Muscle layer of duodenum (tissue), 2 donors: ENCODE results near the gene CPB2.

Source experiments
- H3K27ac ChIP-seq: one replicate; pipeline ENCODE4 v1.7.0; 2013; ENCODE audit warnings: mild to moderate bottlenecking, low read length
- H3K27me3 ChIP-seq: one replicate; pipeline ENCODE4 v1.7.0; 2013; ENCODE audit warnings: low read depth, mild to moderate bottlenecking, control low read depth, low read length
- H3K36me3 ChIP-seq, 2 donors: one replicate each; pipeline ENCODE4 v1.7.0; 2013; ENCODE audit warnings: low read length in 2 of 2, control low read depth in 1 of 2, mild to moderate bottlenecking in 1 of 2; ENCODE audit not compliant: insufficient read depth in 2 of 2, control insufficient read depth in 1 of 2
- H3K4me1 ChIP-seq, 2 donors: one replicate each; pipeline ENCODE4 v1.7.0; 2013; ENCODE audit warnings: low read length in 2 of 2, mild to moderate bottlenecking in 2 of 2, control low read depth in 1 of 2, moderate library complexity in 1 of 2; ENCODE audit not compliant: insufficient read depth in 2 of 2, control insufficient read depth in 1 of 2
- H3K4me3 ChIP-seq, 2 donors: one replicate each; pipeline ENCODE4 v1.7.0; 2013; ENCODE audit warnings: low read length in 2 of 2, low read depth in 1 of 2, mild to moderate bottlenecking in 1 of 2
- H3K9me3 ChIP-seq, 2 donors: one replicate each; pipeline ENCODE4 v1.7.0; 2013; ENCODE audit warnings: low read length in 2 of 2, control low read depth in 1 of 2, mild to moderate bottlenecking in 1 of 2; ENCODE audit not compliant: control insufficient read depth in 1 of 2
- donor health status: healthy.

CPB2 gene

DNA sequence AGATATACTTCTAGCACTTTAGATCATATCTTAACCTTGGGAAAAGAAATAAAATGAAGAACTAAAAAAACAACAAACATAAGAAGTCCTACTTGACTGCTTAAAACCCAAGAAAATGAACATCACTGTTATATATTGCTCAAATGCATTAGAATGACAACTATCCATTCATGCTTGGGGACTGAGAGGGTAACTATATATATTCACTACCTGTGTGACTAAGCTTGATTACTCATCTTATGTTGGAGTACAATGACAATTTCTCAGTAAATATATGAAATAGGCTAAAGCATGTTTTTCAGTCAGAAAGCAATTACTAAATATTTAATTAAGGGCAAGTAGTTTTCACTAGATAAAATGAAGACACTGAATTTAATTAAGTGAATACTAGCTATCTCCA lies 92.4 kb downstream of the CPB2 start:
- peaks cover 33 to 35% of the 10 kb centered on the region in 2 donors for H3K36me3 ChIP-seq
- H3K9me3 ChIP-seq: no peaks in the 10 kb centered on the region
- H3K27me3 ChIP-seq: no peaks in the 10 kb centered on the region

DNA sequence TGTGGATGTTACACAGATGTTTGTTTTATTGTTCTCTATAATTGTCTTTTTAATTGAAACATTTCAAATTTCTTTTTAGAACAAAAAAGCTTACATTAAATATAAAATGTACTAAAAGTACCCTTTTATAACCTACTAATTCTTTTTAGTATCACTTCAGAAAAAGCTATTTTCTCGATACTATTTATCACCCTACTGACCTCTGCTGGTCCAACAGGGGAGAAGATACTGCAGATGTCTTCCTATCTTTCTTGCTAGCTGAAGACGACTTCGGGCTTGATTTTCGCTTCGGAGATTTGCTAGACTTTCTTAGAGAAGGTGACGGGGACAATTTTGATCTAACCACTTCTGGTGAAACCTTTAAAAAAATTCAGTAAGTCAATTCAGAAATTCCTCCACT lies 94.7 kb downstream of the CPB2 start:
- Histone ChIP-seq H3K4me1 (no peaks in the 10 kb centered on the region), H3K27ac (no peak overlapping the region), H3K4me3 (no peak overlapping the region), H3K9me3 (no peaks in the 10 kb centered on the region), H3K27me3 (no peaks in the 10 kb centered on the region), H3K36me3 (peaks cover 29 to 33% of the 10 kb centered on the region in 2 donors)

More for the DNA sequence above, 92.4 kb downstream of the CPB2 start:
- Histone ChIP-seq H3K27ac (no peak overlapping the region), H3K4me3 (no peak overlapping the region), H3K4me1 (no peaks in the 10 kb centered on the region)

DNA sequence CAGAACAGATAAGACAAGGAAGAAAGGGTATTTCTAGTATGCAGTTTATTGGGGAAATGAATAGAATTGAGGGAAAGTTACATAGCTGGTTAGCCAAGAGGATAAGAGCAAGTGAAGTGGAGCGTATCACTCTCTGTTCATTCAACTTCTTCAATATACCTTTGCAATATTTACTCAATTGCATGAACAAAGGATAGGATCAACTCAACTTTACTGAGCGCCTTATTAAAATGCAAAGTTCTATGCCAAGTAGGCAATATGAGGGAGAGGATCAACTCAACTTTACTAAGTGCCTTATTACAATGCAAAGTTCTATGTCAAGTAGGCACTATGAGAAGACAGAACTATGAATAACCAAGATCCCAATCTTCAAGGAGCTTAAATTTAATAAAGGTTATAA lies 96.2 kb downstream of the CPB2 start:
- H3K27ac ChIP-seq: no peak overlapping the region
- H3K27me3 ChIP-seq: no peaks in the 10 kb centered on the region
- H3K4me3 ChIP-seq: no peak overlapping the region
- H3K4me1 ChIP-seq: no peaks in the 10 kb centered on the region
- peaks cover 29 to 33% of the 10 kb centered on the region in 2 donors for H3K36me3 ChIP-seq
- H3K9me3 ChIP-seq: no peaks in the 10 kb centered on the region

DNA sequence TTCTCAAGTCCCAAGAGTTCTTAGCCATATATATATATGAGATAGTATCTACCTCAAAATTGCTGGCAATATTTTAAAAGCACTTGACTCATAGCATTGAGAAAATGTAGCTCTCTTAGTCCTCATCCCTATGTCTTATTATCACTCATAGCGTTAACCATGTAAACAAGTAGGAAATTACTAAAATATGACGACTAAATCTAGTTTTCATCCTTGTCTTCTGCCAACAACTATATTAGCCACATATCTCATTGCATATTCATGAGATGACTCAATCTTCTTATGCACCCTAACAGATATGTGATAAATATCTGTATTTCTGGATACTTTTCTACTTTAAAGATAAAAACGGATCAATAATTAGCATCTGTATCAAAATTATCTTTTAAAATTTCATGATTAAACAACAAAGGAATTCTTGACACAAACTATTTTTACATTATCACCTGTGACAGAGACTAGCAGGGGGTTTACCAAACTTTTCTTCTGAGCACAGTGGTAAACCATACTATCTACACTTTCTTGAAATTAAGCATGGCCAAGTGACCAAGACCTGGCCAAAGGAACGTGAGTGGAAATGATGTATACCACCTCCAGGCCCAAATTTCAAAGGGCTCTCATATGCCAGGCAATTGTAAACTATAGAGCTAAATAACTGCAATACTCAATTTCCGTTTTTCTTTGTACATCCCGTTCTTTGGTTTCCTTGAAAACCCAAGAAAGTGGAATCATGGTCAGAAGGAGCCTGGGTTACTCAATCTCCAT lies 98.0 kb downstream of the CPB2 start:
- H3K27ac ChIP-seq: no peak overlapping the region
- no peaks in the 10 kb centered on the region for H3K27me3 ChIP-seq
- no peak overlapping the region for H3K4me3 ChIP-seq
- no peaks in the 10 kb centered on the region for H3K9me3 ChIP-seq
- H3K4me1 ChIP-seq: no peaks in the 10 kb centered on the region
- peaks cover 37 to 41% of the 10 kb centered on the region in 2 donors for H3K36me3 ChIP-seq

DNA sequence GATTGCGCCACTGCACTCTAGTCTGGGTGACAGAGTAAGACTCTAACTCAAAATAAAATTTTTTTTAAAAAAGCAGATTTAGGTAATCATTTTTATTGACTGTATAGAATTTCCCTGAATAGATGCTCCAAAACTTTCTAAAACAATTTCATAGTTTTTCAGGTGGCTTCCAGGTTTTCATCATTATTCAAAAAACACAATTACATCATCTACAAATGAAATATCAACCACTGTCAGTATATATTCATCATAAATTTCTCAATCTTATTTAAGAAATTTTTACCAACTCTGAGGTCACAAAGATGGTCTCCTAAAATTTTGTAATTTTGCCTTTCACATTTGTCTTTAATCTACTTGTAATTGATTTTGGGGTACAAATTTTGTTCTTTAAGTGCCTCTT lies 100.3 kb downstream of the CPB2 start:
- Histone ChIP-seq H3K27ac (no peak overlapping the region), H3K9me3 (no peaks in the 10 kb centered on the region), H3K36me3 (peaks cover 39 to 64% of the 10 kb centered on the region in 2 donors), H3K27me3 (no peaks in the 10 kb centered on the region), H3K4me1 (no peaks in the 10 kb centered on the region), H3K4me3 (no peak overlapping the region)
